M059J (cell line): ENCODE data around the gene ERVFRD-1. TPM values are rescaled to one million over a fixed set of nuclear protein-coding genes. Genes with fewer than 3 reads are reported as not detected.

Experiments used
- total RNA-seq: library from RNA; depleted of rRNA; stranded (reverse); fragments of >200 nt; shearing (Covaris generic); gene quantifications from 2 replicates; pipeline ENCODE4 v1.2.3, GENCODE V29; 2014; rRNA removed

ERVFRD-1 gene
- total RNA-seq, 1 experiment from 2014 or later: not detected

Other genes starting within 250 kb of the ERVFRD-1 start
- not detected in 2 replicates for gene GCM2, start 229.7 kb downstream of the ERVFRD-1 start, total RNA-seq
- gene SYCP2L, start 224.7 kb downstream of the ERVFRD-1 start, total RNA-seq: not detected in 2 replicates
- 6.2 and 7.1 TPM in 2 replicates for gene ELOVL2, start 67.4 kb downstream of the ERVFRD-1 start, total RNA-seq
- 16.4 and 26.8 TPM in 2 replicates for gene SMIM13, start 17.9 kb downstream of the ERVFRD-1 start, total RNA-seq
- gene NEDD9, start 120.9 kb upstream of the ERVFRD-1 start, total RNA-seq: 53.5 and 79.4 TPM in 2 replicates